Mucosa of stomach (tissue), 1 donor: ENCODE results near the gene MPHOSPH10.

Source experiments
- H3K27me3 ChIP-seq: one replicate; pipeline ENCODE4 v1.7.0; 2013; ENCODE audit warnings: mild to moderate bottlenecking, low read length; ENCODE audit not compliant: control insufficient read depth, insufficient read depth
- H3K36me3 ChIP-seq: one replicate; pipeline ENCODE4 v1.7.0; 2013; ENCODE audit warnings: low read length; ENCODE audit not compliant: control insufficient read depth, insufficient read depth
- H3K4me1 ChIP-seq: one replicate; pipeline ENCODE4 v1.7.0; 2013; ENCODE audit warnings: mild to moderate bottlenecking, low read length; ENCODE audit not compliant: control insufficient read depth, insufficient read depth
- H3K4me3 ChIP-seq: one replicate; pipeline ENCODE4 v1.7.0; 2013; ENCODE audit warnings: low read length
- H3K9ac ChIP-seq: one replicate; pipeline ENCODE4 v1.7.0; 2013; ENCODE audit warnings: mild to moderate bottlenecking, low read length, moderate library complexity
- H3K9me3 ChIP-seq: one replicate; pipeline ENCODE4 v1.7.0; 2013; ENCODE audit warnings: mild to moderate bottlenecking, low read length, moderate library complexity; ENCODE audit not compliant: control insufficient read depth
- donor health status: Pancreatic carcinoma.

MPHOSPH10 gene

GRCh38 chr2:71187589-71187988 is 57.2 kb downstream of the MPHOSPH10 start:
- Histone ChIP-seq H3K4me1 (no peaks in the 10 kb centered on the region), H3K27me3 (no peaks in the 10 kb centered on the region), H3K9me3 (no peaks in the 10 kb centered on the region), H3K36me3 (no peaks in the 10 kb centered on the region), H3K4me3 (no peak overlapping the region), H3K9ac (no peak overlapping the region)

DNA sequence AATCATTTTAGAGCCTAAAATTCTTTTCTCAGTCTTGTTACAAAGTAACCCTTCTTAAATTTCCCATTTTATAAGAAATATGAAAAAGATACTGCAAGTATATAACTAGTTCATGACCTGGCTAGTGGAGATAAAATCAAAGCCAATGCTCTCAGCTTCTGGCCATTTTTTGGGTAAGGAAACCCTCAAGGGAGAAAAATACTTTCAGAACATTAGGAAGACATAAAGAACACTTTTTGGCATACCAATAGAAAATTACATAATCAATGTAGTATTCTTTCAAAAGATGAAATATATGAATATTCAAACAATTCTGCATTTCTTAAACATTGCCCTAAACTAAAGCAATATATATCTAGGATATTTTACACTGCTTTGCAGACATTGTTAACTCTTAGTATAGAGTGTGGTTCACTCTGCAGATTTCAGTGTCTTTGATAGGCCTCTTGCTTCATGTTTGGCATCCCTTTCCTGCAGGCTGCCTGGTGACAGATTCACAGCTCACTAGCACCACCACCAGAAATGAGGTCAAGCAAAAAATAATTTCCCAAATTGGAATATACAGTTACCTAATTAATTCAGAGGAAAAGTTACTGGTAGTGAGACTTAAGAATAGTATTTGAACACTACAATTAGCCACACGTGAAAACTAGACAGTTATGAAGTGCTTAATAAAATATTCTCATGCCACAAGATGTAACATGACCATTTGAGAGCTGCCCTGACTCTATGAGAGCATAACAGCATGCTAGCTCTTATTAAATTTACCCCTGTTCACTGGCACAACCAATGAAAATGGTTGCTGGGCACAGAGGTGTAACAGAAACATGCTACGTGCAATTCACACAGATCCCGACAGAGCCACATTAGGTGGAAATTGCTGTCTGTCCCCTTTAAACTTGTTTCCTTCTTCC is 60.5 kb downstream of the MPHOSPH10 start:
- no peaks in the 10 kb centered on the region for H3K27me3 ChIP-seq
- no peaks in the 10 kb centered on the region for H3K4me1 ChIP-seq
- H3K4me3 ChIP-seq: no peak overlapping the region
- no peaks in the 10 kb centered on the region for H3K9me3 ChIP-seq
- H3K36me3 ChIP-seq: no peaks in the 10 kb centered on the region
- H3K9ac ChIP-seq: no peak overlapping the region

GRCh38 chr2:71191570-71191943 is 61.1 kb downstream of the MPHOSPH10 start:
- no peaks in the 10 kb centered on the region for H3K27me3 ChIP-seq
- H3K36me3 ChIP-seq: no peaks in the 10 kb centered on the region
- H3K4me1 ChIP-seq: no peaks in the 10 kb centered on the region
- H3K4me3 ChIP-seq: no peak overlapping the region
- H3K9me3 ChIP-seq: no peaks in the 10 kb centered on the region
- no peak overlapping the region for H3K9ac ChIP-seq
